Breast epithelium (tissue), 3 donors: ENCODE results near the gene ROR2.

Experiments used
- CTCF ChIP-seq, 3 donors: fragments of 450-650 bp; IDR thresholded peaks; one replicate each; pipeline ENCODE4 v1.5.1; 2016 to 2017; ENCODE audit warnings: antibody characterized with exemption in 3 of 3, mild to moderate bottlenecking in 3 of 3, moderate library complexity in 3 of 3
- POLR2A ChIP-seq: fragments of 450-650 bp; IDR thresholded peaks from one replicate; pipeline ENCODE4 v1.6.1; 2016; ENCODE audit warnings: antibody characterized with exemption, mild to moderate bottlenecking, moderate library complexity
- POLR2AphosphoS5 ChIP-seq, 3 donors: sonication (generic); formaldehyde crosslinking; IDR thresholded peaks; one replicate each; pipeline ENCODE4 v1.6.1; 2017; ENCODE audit warnings: antibody characterized with exemption in 3 of 3

GRCh38 chr9:91782708-91783214 lies 167.3 kb downstream of the ROR2 start:
- no peak for TF ChIP-seq CTCF (IDR thresholded peaks at IDR 0.05)
- no peak for TF ChIP-seq POLR2A
- no peak for TF ChIP-seq POLR2AphosphoS5 (IDR thresholded peaks at IDR 0.05)
